GM12892 (cell line): ENCODE results near the gene CLPTM1.

Experiments
- POLR2A ChIP-seq: IDR thresholded peaks from 2 replicates; pipeline ENCODE4 v1.6.1; 2011; ENCODE audit warnings: low read depth, low read length, control low read depth
- TAF1 ChIP-seq: IDR thresholded peaks from 2 replicates; pipeline ENCODE4 v1.6.1; 2011; ENCODE audit warnings: low read depth, mild to moderate bottlenecking, control low read depth, low read length, borderline replicate concordance

- TF ChIP-seq POLR2A, result no peak
- no peak for TF ChIP-seq TAF1
Observed at GRCh38 chr19:44960906-44961728, 5.9 kb downstream of the CLPTM1 start.
